HT1080 (cell line): ENCODE results near the gene COQ10B. TPM values are rescaled to one million over a fixed set of nuclear protein-coding genes. Genes with fewer than 3 reads are reported as not detected.

Experiments
- DNase-seq: peaks from one replicate; pipeline ENCODE4 v3.0.0-alpha.2; 2015; ENCODE audit warnings: low read depth
- small RNA-seq: library from RNA; depleted of rRNA; stranded (forward); fragments of <200 nt; gene quantifications from one replicate; pipeline ENCODE3, GENCODE V24; 2014
- total RNA-seq: library from RNA; depleted of rRNA; stranded (reverse); fragments of >200 nt; shearing (Covaris generic); gene quantifications from 2 replicates; pipeline ENCODE4 v1.2.3, GENCODE V29; 2014; rRNA removed

COQ10B gene
- total RNA-seq, 1 experiment from 2014 or later, result 22.3 TPM

- DNase-seq, result peak; percentile 99
Measured at GRCh38 chr2:197499594-197500502, 46.5 kb downstream of the COQ10B start, which contains the start of the genes HSPD1 and HSPE1. Gene HSPD1 (minus strand): TSS chr2:197499840. CDS start chr2:197498848, 992 bp downstream. Gene HSPE1 (plus strand): TSS chr2:197500379. CDS start chr2:197500437, 58 bp downstream.

GRCh38 chr2:197500503-197501131 lies 47.3 kb downstream of the COQ10B start:
- no peak for DNase-seq

- DNase-seq, result no peak
Measured at GRCh38 chr2:197502201-197502600, 48.8 kb downstream of the COQ10B start.

GRCh38 chr2:197502685-197503084 lies 49.3 kb downstream of the COQ10B start:
- no peak for DNase-seq

- no peak for DNase-seq
Measured at GRCh38 chr2:197504000-197504399, 50.6 kb downstream of the COQ10B start.

- DNase-seq, result no peak
Measured at GRCh38 chr2:197504512-197504911, 51.2 kb downstream of the COQ10B start.

GRCh38 chr2:197506658-197507057 lies 53.3 kb downstream of the COQ10B start:
- no peak for DNase-seq

- DNase-seq, result no peak
Measured at GRCh38 chr2:197513915-197514314, 60.6 kb downstream of the COQ10B start.

- peak; percentile 26 for DNase-seq
Measured at GRCh38 chr2:197514754-197515153, 61.4 kb downstream of the COQ10B start.

GRCh38 chr2:197515315-197515738 lies 62.0 kb downstream of the COQ10B start:
- DNase-seq, result no peak

GRCh38 chr2:197515739-197516392 lies 62.5 kb downstream of the COQ10B start, which contains the start of gene MOB4:
Gene MOB4 (plus strand): TSS chr2:197516066. CDS start chr2:197516087, 21 bp downstream.
- peak; percentile 94 for DNase-seq

- DNase-seq, result peak; percentile 21
Measured at GRCh38 chr2:197516393-197516761, 63.0 kb downstream of the COQ10B start.

- DNase-seq, result no peak
Measured at GRCh38 chr2:197517150-197517549, 63.8 kb downstream of the COQ10B start.

Small RNAs within 50 kb of the gene (small RNA-seq; reads per million reads assigned to genes)
- not detected for gene RF00394
- gene RNU6-1029P, result not detected

Other genes starting within 250 kb of the COQ10B start
- gene ANKRD44, start 142.8 kb upstream of the COQ10B start, total RNA-seq, result 10.4 and 16.0 TPM in 2 replicates
- gene SF3B1, start 18.5 kb upstream of the COQ10B start, total RNA-seq, result 137 and 168 TPM in 2 replicates
- 475 and 581 TPM in 2 replicates for gene HSPD1, start 46.3 kb downstream of the COQ10B start, total RNA-seq
- 266 and 324 TPM in 2 replicates for gene HSPE1, start 46.8 kb downstream of the COQ10B start, total RNA-seq
- gene MOB4, start 62.5 kb downstream of the COQ10B start, total RNA-seq, result 20.1 and 26.2 TPM in 2 replicates
- gene RFTN2, start 222.0 kb downstream of the COQ10B start, total RNA-seq, result not detected in 2 replicates